ENCODE measurements around the gene PRKRIP1. TPM values are rescaled to one million over a fixed set of nuclear protein-coding genes. Genes with fewer than 3 reads are reported as not detected.

Gene PRKRIP1
- total RNA-seq, 1 experiment from 2014 or later, result 38.8 TPM

DNA sequence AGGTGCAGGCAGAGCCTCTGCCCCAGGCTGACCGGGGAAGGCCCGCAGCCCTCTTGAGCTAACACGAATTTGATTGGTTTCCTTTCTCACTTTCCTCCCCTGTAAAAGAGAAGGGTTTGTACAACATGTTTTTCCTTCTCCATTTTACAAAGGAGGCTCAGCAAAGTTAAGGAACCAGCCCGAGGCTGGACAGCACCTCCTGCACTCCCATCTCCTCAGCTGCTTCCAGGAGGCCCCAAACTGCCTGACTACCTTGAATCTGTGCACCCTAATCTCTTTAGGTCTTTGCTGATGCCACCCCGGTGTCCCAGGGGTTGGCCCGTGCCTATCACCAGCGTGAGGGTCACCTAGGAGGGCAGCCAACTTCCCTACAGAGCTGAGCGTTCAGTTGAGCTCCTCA is 64.3 kb downstream of the PRKRIP1 start:
- Histone ChIP-seq H3T11ph (ENCODE audit: low read length) (no peak overlapping the region), H3K56ac (ENCODE audit: insufficient read length, low read depth, low read length) (no peak overlapping the region), H3K14ac (ENCODE audit: insufficient read depth, low read length) (no peak overlapping the region), H3K79me2 (ENCODE audit: insufficient read depth, low read length) (no peaks in the 10 kb centered on the region), H3K9me3 (ENCODE audit: control insufficient read depth, low read depth, low read length) (no peaks in the 10 kb centered on the region), H4K8ac (replicated peaks; ENCODE audit: insufficient read length, low read depth, low read length) (no peak overlapping the region), H2BK12ac (ENCODE audit: insufficient read length, low read depth, low read length) (no peak overlapping the region), H3K4ac (ENCODE audit: low read depth, low read length) (no peak overlapping the region), H3K23me2 (ENCODE audit: insufficient read length, low read depth, low read length, poor library complexity, severe bottlenecking) (peaks cover 6% of the 10 kb centered on the region), H3K23ac (ENCODE audit: insufficient read length, low read depth, low read length) (no peak overlapping the region), H3K9ac (ENCODE audit: extremely low read depth, insufficient read length, low read length) (no peak overlapping the region), H3K18ac (ENCODE audit: insufficient read length, low read depth, low read length) (no peak overlapping the region), H2BK20ac (ENCODE audit: low read depth, low read length, poor library complexity, severe bottlenecking) (no peak overlapping the region), H3K27me3 (ENCODE audit: insufficient read depth, low read length) (no peaks in the 10 kb centered on the region), H2BK120ac (ENCODE audit: low read depth, low read length, poor library complexity, severe bottlenecking) (no peak overlapping the region), H2BK5ac (ENCODE audit: insufficient read length, low read length) (no peak overlapping the region), H2AK5ac (ENCODE audit: insufficient read length, low read length) (no peak overlapping the region), H3K4me1 (ENCODE audit: insufficient read depth, low read length) (no peaks in the 10 kb centered on the region), H4K20me1 (ENCODE audit: control insufficient read depth, insufficient read depth, insufficient read length) (no peaks in the 10 kb centered on the region), H2BK15ac (ENCODE audit: low read depth, low read length) (no peak overlapping the region), H4K5ac (ENCODE audit: insufficient read length, low read depth, low read length) (no peak overlapping the region), H3K79me1 (ENCODE audit: insufficient read depth, low read depth, low read length, poor library complexity, severe bottlenecking) (no peaks in the 10 kb centered on the region), H2AFZ (ENCODE audit: low read length) (no peak overlapping the region), H3K4me2 (ENCODE audit: insufficient read depth, insufficient read length, low read length) (no peak overlapping the region), H4K91ac (ENCODE audit: insufficient read length, low read depth, low read length) (no peak overlapping the region), H3K27ac (ENCODE audit: insufficient read length, low read depth, low read length) (no peak overlapping the region)
- H3K27me3 Mint-ChIP-seq (ENCODE audit: low read depth), result peaks cover 2% of the 10 kb centered on the region; the same call in 1 of the 2 replicates
- H3K9me3 Mint-ChIP-seq, result no peaks in the 10 kb centered on the region
- H3K36me3 Mint-ChIP-seq (ENCODE audit: insufficient read depth in 1 of 3, low read depth in 3 of 3), result peaks cover 7 to 46% (median 40%) of the 10 kb centered on the region in 3 experiments; a peak in 6 of 7 replicates
- no peak overlapping the region for H3K4me3 Mint-ChIP-seq
- TF ChIP-seq CTCF (conservative IDR thresholded peaks at IDR 0.05), result no peak
- DNase-seq, result no peak
- peak overlapping the region in 2 of 3 experiments; percentile 25 to 38; a peak in 1 of 7 replicates for H3K27ac Mint-ChIP-seq
- no CpG with 5 or more reads among the region's 8 CpGs for WGBS (ENCODE audit: extremely low coverage, insufficient read length, low lambda C conversion rate)
- peaks cover 8% of the 10 kb centered on the region in 2 experiments; a peak in 2 of 4 replicates for H3K4me1 Mint-ChIP-seq

All from H9 (cell line).